Mesendoderm (in vitro differentiated cells): ENCODE data around the gene OPTN. TPM values are rescaled to one million over a fixed set of nuclear protein-coding genes. Genes with fewer than 3 reads are reported as not detected.

Source experiments
- small RNA-seq: library from polyadenylated mRNA; stranded (forward); fragments of <200 nt; extraction: miRNeasy Mini kit (QIAGEN cat#:217004); gene quantifications from one replicate; pipeline ENCODE3, GENCODE V24; 2013; ENCODE audit not compliant: insufficient read depth

OPTN gene

Small RNAs within 50 kb of the gene (small RNA-seq; reads per million reads assigned to genes)
- not detected for gene SNRPGP5
